HUES6 (cell line): ENCODE data around the gene EML3.
"Not testable (repeated sequence)": the region's sequence is repeated elsewhere in the genome, so short reads cannot be mapped to it uniquely, and the experiment has no call there.

Experiments
- H3K27ac ChIP-seq: 2 replicates; pipeline ENCODE4 v1.7.0; 2013; ENCODE audit warnings: low read depth, mild to moderate bottlenecking, low read length, inconsistent platforms
- H3K27me3 ChIP-seq: 2 replicates; pipeline ENCODE4 v1.6.1; 2013; ENCODE audit warnings: low read length; ENCODE audit not compliant: control insufficient read depth, insufficient read depth
- H3K36me3 ChIP-seq: 2 replicates; pipeline ENCODE4 v1.6.1; 2013; ENCODE audit warnings: low read length; ENCODE audit not compliant: control insufficient read depth, insufficient read depth
- H3K4me1 ChIP-seq: 2 replicates; pipeline ENCODE4 v1.6.1; 2013; ENCODE audit warnings: low read length; ENCODE audit not compliant: control insufficient read depth, insufficient read depth
- H3K4me3 ChIP-seq: 2 replicates; pipeline ENCODE4 v1.5.1; 2013; ENCODE audit warnings: low read depth, low read length
- H3K9ac ChIP-seq: one replicate; pipeline ENCODE4 v1.6.1; 2013; ENCODE audit warnings: mild to moderate bottlenecking, low read length
- H3K9me3 ChIP-seq: 2 replicates; pipeline ENCODE4 v1.6.1; 2013; ENCODE audit warnings: low read depth, low read length; ENCODE audit not compliant: control insufficient read depth, insufficient read depth

The EML3 gene

DNA sequence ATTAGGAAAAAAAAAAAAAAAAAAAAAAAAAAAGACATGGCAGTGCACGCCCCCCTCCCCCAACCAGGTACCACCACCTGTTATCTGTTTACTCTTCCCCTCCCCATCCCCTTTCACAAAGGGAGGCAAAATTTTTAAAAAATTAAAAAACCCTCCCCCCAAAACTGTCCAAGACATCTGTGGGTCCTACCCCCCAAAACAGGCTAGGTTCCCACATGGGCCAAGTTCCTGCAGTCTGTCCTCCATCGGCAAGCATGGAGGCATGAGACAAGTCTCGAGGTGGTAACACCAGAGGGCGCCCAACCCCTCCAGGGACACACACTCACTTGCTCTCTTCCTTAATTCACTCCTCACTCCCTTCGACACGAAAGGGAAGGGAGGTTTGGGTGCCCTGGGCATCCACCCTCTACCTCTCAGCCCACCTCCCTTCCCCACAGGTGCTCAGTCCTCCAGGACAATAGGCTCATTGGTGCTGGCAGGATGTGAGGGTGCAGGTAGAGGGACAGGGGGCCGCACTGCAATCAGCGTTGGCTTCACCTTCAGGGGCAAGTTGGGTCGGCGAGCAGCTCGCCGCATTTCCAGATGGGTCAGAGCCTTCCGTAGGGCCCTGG, 19.0 kb downstream of the EML3 start:
- Histone ChIP-seq H3K4me3 (no peak overlapping the region), H3K9me3 (no peaks in the 10 kb centered on the region), H3K27ac (no peak overlapping the region), H3K36me3 (peaks cover 54% of the 10 kb centered on the region), H3K9ac (no peak overlapping the region), H3K4me1 (peaks cover 7% of the 10 kb centered on the region), H3K27me3 (no peaks in the 10 kb centered on the region)

DNA sequence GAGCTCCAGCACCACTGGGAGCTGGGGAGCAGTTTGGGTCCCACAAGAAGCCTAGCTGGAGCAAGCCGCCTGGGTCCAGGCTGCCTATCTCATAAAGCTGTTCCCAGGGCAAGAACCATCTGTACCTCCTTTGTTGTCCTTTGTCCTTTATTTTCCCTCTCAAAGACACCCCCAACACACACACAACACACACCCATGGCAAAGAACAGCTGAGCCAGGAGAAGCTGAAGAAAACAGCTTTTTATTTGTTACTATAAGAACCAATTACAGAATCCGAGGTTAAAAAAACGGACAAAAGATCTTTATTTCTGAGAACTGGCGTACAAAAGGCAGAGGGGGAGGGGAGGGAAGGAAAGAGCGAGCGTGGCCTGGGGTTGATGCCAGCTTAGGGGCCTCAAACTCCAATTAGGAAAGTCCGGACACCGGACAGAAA, 19.6 kb downstream of the EML3 start:
- Histone ChIP-seq H3K27ac (no peak overlapping the region), H3K9ac (no peak overlapping the region), H3K27me3 (no peaks in the 10 kb centered on the region), H3K36me3 (peaks cover 53% of the 10 kb centered on the region), H3K4me3 (no peak overlapping the region), H3K9me3 (no peaks in the 10 kb centered on the region), H3K4me1 (peaks cover 7% of the 10 kb centered on the region)

DNA sequence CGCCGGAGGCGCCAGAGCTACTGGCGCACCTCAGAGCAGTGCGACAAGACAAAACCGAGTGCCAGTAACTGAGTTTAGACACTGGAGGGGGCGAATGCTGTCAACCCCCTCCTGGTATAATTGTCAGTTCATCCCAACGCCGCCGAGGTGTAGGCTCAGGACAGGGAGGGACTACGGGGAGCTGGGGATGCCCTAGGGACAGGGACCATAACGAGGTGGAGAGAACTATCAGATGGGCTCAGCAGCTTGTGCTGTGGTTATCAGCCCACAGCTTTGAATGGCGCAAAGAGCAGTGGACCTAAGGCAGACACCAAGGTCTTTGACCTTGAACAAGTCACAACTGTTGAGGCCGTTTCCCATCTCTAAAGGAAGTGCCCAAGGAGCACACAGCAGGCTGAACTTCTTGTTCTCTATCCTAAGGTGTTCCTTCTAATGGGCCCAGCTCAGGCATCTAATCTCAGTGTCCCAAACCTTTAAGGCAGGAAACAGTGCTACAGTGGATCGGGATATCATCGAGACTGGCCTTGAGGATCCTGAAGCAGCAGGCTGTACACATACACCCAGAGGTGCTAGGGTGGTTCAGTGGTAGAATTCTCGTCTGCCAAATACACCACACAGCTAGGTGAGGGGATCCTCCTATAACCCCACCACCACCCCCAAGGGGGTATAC, 20.3 kb downstream of the EML3 start:
- Histone ChIP-seq H3K27ac (peak overlapping the region; percentile 71; the same call in 1 of the 2 replicates), H3K36me3 (peaks cover 53% of the 10 kb centered on the region), H3K9ac (peak overlapping the region; percentile 81), H3K4me1 (peaks cover 7% of the 10 kb centered on the region), H3K27me3 (no peaks in the 10 kb centered on the region), H3K4me3 (peak overlapping the region; percentile 63), H3K9me3 (no peaks in the 10 kb centered on the region)

DNA sequence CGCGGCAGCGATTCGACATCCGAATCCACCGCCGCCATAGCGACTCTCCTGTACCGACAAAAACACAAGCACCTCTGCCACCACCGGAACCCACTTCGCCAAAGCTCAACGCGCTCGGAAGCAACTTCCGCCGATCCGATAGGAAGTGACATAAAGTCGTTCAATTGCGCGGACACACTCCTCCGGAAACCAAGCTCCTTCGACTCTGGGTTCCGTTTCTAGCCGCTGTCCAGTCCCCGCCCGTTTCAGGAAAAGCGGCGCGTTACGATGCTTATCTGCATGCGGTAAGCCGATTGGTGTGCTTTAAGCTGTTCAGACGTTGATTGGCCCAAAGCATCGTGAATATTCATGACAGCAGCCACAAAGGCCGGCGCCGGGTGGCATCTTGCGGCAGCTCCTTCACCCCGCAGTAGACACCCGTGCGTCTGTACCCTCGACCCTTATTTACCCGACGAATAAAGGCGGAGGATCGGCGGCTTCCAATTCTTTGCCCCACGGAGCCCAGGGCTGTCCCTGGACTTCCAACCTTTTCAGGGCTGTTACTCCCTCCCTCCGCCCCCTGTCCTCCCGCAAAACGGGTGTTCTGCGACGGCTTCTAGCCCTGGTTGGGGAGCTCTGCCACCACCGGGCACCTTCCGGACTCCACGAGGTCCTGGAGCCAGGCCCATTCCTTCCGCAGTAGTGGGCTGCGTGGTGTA, 21.0 kb downstream of the EML3 start, which contains the start of gene TUT1:
TUT1 (minus strand) TSS at position 76 of the 698 bp plus-strand sequence; CDS start at position 38, 38 bp downstream.
- peak within 1 kb of the TSS; percentile 81 for H3K9ac ChIP-seq
- H3K36me3 ChIP-seq, result peaks cover 51% of the 10 kb centered on the region
- H3K4me1 ChIP-seq, result peaks cover 7% of the 10 kb centered on the region
- peak within 1 kb of the TSS; percentile 80 for H3K4me3 ChIP-seq
- H3K27ac ChIP-seq, result peak within 1 kb of the TSS; percentile 71
- no peaks in the 10 kb centered on the region for H3K27me3 ChIP-seq
- no peaks in the 10 kb centered on the region for H3K9me3 ChIP-seq

DNA sequence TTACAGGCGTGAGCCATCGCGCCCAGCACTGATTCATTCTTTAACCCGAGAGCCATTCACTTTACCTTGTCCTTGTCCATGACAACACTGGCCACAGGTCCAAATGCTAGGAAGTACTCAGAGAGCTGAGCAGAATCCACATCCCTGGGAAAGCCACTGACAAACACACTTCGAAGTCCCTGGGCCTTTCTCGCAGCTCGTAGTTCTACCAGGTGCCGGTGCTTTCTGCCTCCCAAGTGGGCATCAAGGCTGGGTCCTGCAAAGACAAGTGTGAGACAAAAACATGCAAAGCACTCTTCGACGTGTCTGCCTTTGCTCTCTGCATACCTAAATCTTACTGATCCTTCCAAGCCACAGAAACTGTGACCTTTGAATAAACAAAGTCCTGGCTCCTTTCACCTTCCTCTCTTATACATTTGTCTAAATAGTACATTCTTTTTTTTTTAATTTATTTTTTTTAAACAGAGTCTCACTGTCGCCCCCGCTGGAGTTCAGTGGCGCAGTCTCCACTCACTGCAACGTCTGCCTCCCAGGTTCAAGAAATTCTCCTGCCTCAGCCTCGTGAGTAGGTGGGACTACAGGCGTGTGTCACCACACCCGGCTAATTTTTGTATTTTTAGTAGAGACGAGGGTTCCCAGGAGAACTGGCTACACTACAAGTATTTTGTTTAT, 23.5 kb downstream of the EML3 start:
- H3K36me3 ChIP-seq, result peaks cover 38% of the 10 kb centered on the region
- peaks cover 7% of the 10 kb centered on the region for H3K4me1 ChIP-seq
- H3K27me3 ChIP-seq, result no peaks in the 10 kb centered on the region
- H3K9ac ChIP-seq, result no peak overlapping the region
- no peak overlapping the region for H3K4me3 ChIP-seq
- H3K27ac ChIP-seq, result no peak overlapping the region
- no peaks in the 10 kb centered on the region for H3K9me3 ChIP-seq

DNA sequence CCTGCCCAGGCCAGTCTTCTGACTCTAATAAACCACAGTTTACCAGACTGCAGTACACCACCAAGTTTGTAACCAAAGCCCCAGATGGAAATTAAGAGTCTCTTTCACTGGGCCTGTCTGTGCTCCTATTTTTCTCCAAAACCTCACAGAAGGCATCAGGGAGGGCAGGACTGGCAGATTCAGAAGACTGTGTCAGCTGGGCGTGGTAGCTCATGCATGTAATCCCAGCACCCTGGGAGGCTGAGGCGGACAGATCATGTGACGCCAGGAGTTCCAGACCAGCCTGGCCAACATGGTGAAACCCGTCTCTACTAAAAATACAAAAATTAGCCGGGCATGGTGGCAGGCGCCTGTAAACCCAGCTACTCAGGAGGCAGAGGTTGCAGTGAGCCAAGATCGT, 27.2 kb downstream of the EML3 start:
- H3K27me3 ChIP-seq, H3K4me3 ChIP-seq, H3K27ac ChIP-seq, H3K9ac ChIP-seq, H3K9me3 ChIP-seq, H3K4me1 ChIP-seq: not testable (repeated sequence)
- H3K36me3 ChIP-seq, result peaks cover 54% of the 10 kb centered on the region

DNA sequence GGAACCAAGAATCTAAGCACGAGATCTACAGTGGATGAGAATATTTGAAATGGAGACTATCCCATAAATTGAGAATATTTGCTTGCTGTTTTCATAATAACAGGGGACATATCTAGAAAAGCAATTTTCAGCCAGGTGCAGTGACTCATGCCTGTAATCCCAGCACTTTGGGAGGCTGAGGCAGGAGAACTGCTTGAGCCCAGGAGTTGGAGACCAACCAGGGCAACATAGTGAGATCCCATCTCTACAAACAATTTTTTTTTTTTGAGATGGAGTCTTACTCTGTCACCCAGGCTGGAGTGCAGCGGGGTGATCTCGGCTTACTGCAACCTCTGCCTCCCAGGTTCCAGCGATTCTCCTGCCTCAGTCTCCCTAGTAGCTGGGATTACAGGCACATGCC, 30.8 kb downstream of the EML3 start:
- peaks cover 62% of the 10 kb centered on the region for H3K36me3 ChIP-seq
- H3K9me3 ChIP-seq, H3K9ac ChIP-seq: not testable (repeated sequence)

DNA sequence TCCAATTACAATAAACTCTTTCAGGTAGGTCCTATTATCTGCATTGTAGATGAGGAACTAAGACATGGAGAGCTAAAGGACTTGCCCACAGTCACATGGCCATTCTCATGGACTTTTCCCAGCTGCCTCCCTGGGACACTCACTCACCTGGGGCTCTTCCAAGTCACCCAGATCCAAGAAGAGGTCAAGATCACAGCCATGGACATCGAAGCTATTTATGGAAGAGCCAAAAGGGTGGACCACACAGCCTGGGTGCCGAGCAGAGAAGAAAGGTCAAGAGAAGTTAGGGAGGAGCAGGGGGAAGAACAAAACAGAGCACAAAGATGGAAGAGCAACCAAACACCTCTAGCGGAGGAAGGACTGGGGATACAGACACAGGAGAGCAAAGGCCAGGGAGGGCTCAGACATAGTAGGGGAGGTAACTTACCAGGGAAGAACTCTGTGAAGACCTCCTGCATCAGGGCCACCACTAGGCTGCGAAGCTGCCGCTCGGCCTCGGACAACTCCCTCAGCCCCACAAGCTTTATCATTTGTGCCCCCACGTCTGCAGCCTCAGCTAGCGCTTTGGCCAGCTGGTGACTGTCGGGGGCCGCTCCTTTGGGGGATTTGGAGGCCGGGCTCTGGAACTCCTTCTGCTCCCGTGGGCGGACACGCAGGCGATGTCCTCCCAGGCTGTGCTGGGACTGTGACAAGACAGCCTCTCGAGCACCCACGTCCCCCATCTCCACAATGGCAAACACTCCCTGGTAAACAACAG, 31.4 kb downstream of the EML3 start:
- Histone ChIP-seq H3K27me3 (no peaks in the 10 kb centered on the region), H3K36me3 (peaks cover 65% of the 10 kb centered on the region), H3K9me3 (no peaks in the 10 kb centered on the region), H3K4me1 (no peaks in the 10 kb centered on the region), H3K4me3 (no peak overlapping the region), H3K9ac (no peak overlapping the region), H3K27ac (no peak overlapping the region)

More for the DNA sequence above, 30.8 kb downstream of the EML3 start:
- H3K27ac ChIP-seq, H3K4me3 ChIP-seq, H3K4me1 ChIP-seq, H3K27me3 ChIP-seq: not testable (repeated sequence)

DNA sequence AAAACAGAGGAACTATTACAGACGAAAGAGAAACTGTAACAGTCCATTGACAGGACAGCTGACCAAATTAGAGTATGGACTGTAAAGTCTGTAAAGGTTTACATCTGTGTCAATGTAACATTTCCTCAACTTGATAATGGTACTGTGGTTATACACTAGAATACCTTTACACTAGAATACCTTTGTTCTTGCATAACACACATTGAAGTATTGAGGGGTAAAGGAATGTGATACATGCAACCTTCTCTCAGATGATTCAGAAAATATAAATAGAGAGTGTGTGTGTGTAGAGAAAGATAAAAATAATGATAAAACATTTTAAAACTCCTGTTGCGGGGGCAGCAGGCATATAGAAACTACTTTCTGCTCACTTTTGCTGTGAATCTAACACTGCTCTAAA, 33.3 kb downstream of the EML3 start:
- Histone ChIP-seq H3K27me3 (no peaks in the 10 kb centered on the region), H3K4me3 (no peak overlapping the region), H3K9ac (no peak overlapping the region), H3K4me1 (peaks cover 10% of the 10 kb centered on the region), H3K9me3 (no peaks in the 10 kb centered on the region), H3K36me3 (peaks cover 64% of the 10 kb centered on the region), H3K27ac (no peak overlapping the region)

DNA sequence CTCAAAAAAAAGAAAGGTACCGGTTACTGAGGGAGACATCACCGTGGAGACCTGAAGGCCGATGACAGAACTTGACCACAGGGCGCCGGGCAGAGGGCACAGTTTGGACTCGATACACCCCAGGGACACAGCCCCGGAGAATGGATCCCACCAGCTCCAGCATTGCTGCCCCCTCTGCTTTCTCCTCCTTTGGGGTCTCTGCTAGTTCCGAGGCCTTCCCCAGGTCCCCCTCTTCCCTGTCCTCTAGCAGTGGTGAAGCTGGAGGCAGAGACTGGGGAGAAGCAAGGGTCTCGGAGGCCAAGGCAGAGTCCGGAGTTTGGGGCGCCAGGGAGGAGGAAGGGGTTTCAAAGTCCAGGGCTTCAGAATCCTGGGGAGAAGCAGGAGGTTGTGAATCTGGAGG, 34.0 kb downstream of the EML3 start:
- Histone ChIP-seq H3K9me3 (no peaks in the 10 kb centered on the region), H3K9ac (no peak overlapping the region), H3K27ac (no peak overlapping the region), H3K4me3 (no peak overlapping the region), H3K36me3 (peaks cover 59% of the 10 kb centered on the region), H3K4me1 (peaks cover 10% of the 10 kb centered on the region), H3K27me3 (no peaks in the 10 kb centered on the region)
